NCI-H1694 (cell line): ENCODE measurements around the gene KDM4D.
"Not testable (repeated sequence)": the region's sequence is repeated elsewhere in the genome, so short reads cannot be mapped to it uniquely, and the experiment has no call there.

Experiments
- DNase-seq: peaks from one replicate; lab custom pipeline; 2025; lab: John Stamatoyannopoulos, UW

The KDM4D gene

DNA sequence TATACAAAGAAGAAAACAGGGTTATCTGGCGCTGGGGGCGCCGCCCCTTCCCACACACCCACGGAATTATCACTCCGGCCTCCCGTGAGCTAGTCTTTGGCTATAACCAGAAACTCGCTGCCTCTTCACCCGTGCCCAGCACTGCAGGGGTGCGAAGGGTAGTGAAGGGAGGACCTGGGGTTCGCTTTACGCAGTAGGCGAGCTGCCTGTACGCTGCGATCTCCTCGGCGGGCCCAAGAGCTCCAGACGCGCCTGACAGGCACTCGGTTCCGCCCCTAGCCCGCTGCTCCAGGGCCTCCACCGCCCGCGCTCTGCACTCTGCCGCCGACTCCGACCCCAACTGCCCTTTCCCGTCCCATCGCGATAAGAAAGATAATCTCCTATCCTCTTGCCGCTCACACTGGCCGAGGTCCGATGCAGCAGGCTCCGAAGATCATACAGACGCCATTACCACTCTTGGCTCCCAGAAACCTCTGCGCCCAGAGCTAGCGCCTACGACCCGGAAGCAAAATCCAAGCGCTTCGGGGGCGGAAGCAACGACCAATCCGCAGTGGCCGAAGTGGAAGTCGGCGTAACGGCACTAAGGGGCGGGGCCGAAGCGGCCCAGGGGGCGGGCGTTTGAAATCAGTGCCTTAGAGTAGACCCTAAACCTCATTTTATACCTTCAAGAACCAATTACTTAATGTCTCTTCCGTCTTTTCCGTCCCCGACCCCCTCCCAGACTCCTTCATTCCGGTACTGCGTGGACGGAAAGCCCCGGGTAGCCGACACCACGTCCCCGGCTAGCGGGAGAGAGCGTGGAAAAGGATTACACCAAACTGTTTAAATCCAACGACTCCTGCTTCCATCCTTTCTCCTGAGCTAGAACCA lies at the start of gene KDM4D, which contains the start of gene CWC15:
KDM4D (plus strand) TSS at position 611 of the 870 bp plus-strand sequence. CDS start 23,664 bp downstream, outside the sequence.
CWC15 (minus strand) TSS at position 458 of the 870 bp plus-strand sequence. CDS start 1,371 bp downstream, outside the sequence.
- DNase-seq: peak; percentile 52

DNA sequence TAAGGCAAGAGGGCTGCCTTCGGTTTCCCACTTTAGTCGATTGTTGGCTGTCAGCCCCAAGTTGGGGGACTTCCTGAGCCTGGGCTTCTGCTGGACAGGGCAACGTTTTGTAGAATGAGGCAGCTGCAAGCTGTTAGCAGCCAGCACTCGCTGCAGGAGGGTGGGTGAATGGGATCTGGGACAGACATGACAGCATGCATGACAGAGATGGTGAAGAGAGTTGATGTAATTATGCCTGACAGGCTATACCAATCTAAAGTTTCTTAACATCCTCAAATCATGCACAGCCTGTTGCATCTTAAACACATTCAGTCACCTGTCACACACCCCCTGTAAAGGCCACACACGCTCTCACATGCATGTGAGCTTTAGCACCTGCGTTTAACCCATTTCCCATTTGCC lies 49.3 kb upstream of the KDM4D start:
- no peak for DNase-seq

DNA sequence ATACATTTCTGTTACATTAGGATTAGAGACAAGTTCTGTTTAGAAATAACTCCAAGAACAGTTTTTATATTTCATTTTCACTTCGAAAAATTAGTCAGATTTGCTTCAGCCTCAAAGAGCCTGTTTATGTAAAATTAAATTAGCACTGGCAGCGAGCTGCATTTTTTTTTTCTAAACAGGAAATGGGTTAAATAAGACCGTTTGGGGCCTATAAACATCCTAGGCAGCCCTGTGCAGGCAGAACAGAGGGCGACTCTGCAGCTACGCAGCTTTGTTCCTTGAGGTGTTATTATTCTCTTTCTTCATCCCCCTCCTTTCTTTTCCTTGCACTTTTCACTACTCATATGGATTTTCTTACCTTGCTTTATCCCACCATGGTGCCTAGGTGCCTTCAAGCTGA lies 48.9 kb upstream of the KDM4D start:
- DNase-seq: no peak

DNA sequence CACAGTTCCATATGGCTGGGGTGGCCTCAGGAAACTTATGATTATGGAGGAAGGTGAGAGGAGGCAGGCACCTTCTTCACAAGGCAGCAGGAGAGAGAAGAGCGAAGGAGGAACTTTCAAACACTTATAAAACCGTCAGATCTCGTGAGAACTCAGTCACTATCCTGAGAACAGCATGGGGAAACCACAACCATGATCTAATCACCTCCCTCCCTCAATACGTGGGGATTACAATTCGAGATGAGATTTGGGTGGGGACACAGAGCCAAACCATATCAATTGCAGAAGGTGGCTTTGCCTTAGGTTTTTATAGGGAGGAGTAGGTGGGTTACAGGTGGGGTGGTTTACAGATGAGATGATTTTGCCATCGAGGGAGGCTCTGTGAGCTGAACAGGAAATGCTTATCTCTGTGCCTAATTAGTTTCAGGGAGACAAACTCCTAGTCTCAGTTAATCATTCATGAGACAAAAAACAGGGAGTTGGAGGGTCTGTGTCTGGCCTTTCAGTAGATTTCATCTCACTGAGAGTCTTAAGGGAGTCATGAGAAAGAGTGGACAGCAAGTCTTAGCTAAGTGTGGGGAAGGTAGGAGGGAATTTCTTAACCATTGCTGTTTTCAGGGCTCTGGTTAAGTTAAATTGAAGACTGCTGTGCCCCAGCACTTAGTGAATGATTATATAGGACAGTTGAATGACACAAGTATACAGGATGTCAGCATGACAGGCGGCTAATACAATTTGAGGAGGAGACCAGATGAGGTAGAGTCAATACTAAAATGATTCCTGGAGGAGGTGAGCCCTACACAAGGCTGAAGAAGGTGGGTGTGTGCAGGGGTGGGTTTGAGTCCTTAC lies 47.9 kb upstream of the KDM4D start:
- DNase-seq: no peak

DNA sequence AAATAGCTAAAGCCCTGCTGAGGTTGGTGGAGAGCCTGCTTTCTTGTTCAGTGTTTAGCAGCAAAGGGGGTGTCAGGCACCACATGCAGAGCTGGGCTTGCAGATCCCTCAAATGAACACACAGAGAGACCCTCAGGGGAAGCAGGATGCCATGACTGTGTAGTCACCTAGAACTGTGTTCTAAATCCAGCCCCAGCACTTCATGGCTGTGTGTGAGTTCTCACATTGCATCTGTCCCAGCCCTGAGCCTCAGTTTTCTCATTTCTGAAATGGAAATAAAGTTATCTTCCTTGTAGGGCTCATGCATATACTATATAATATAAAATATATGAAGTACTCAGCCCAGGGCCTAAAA lies 47.3 kb upstream of the KDM4D start:
- DNase-seq: no peak

DNA sequence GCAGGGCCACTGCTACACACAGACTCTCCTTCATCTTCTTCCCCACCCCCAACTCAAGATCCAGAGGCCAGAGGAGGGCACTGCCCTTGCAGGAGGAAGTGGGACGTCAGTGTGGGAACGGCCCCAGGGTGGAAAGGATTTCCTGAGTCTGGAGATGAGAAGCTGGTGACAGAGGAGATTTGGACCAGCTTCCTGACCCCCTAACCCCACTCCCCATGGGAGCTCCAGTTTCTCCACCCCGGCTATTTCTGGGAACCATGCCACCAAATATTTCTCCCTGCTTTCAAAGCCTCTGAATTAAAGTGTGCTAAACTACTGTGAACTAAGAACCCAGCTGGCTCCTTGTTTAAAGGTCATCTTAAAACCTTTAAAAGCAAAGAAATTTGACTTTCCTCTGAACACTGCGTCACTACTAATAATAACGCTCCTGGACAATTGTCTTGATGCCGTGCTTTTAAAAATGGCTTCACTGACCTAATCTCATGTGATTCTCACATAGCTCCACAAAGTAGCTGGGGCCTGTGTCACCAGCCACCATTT lies 46.7 kb upstream of the KDM4D start:
- DNase-seq: no peak

DNA sequence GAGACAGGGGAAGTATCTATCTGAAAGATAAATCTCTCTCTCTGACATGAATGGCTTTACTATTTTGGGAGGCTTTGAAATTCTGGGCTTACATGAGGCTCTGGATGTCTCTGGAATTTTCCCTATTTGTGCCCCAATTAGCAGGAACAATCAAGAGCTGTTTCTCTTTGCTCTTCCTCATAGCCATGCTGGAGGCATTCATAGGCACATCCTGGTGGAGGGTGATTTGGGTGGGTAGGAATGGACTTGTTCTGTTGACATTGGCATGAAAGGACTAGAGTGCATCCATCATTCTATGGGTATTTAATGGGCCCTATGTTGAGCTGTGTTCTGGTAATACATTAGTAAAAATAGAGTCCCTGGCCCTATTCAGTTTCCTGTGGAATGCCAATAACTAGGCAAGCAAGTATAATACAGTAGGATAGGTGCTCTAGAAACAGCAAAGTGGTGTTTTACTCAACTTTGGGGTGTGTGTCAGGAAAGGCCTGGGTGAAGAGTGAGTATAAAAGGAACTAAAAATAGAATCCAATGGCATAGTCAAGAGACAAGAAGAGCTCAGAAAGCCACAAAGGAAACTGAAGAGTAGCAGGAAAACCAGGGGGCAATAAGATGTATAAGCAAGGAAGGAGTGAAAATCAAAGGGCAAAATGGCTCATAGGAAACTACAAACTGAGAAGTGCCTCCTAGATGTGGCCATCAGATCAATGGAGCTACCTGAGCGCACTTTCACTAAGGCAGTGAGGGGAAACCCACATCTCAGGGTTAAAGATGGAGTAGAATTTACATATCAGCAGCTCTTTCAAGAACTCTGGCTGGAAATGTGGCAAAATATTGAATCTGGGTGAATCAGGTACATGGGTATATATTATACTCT lies 45.2 kb upstream of the KDM4D start:
- no peak for DNase-seq

DNA sequence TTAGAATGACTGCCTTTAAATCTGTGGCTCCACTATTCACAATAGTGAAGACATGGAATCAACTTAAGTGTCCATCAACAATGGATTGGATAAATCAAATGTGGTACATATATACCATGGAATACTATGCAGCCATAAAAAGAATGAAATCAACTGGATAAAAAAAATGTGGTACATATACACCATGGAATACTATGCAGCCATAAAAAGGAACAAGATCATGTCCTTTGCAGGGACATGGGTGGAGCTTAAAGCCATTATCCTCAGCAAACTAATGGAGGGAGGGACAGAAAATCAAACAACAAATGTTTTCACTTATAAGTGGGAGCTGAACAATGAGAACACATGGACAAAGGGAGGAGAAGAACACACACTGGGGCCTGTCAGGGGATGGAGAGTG lies 41.4 kb upstream of the KDM4D start:
- DNase-seq: not testable (repeated sequence)

DNA sequence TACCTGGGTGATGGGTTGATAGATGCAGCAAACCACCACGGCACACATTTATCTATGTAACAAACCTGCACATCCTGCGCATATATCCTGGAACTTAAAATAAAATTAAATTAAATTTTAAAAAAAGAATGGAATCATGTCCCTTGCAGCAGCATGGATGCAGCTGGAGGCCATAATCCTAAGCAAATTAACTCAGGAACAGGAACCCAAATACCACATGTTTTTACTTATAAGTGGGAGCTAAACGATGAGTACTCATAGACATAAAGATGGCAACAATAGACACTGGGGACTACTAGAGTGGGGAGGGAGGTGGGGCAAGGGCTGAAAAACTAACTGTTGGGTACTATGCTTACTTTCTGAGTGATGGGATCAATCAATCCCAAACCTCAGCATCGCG lies 41.0 kb upstream of the KDM4D start:
- DNase-seq: no peak

DNA sequence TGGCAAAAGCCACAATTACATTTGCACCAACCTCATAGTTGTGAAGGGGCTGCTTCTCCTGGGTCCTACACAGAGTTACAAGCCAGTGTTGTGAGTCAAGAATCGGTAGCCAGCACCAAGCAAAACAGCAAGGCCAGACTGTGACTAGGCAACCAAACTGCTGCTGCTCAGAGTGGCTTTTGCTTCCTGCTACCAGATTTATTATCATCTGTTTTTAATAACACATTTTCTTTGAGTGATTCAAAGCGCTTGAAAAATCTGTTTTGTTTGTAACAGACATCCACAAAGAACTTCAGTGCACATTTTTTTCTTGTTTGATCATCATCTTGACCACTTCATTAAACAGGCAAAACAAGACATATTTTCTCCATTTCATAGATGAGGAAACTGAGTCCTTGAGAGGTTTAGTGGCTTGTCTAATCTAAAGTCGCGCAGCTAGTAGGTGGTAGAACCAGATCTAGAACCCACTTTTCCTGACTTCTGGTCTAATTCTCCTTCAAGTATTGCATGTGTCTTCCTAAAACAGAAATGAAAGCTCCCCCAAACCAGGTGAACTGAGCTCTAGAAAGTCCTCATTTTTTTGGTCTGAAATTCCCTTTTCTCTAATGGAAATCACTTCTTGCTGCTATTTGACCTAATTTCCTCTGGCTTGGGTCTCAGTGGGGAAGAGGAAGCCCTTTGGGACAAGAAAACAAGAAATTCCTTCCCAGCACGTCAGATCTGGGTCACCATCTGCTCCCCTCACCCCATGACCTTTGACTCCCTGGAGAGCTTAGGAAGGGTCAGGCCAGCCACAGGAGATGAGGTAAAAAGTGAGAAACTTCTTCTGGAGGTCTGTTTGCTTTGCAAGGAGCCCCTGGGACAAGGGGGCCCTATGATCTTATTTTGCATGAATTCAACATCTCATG lies 40.0 kb upstream of the KDM4D start:
- DNase-seq: no peak

DNA sequence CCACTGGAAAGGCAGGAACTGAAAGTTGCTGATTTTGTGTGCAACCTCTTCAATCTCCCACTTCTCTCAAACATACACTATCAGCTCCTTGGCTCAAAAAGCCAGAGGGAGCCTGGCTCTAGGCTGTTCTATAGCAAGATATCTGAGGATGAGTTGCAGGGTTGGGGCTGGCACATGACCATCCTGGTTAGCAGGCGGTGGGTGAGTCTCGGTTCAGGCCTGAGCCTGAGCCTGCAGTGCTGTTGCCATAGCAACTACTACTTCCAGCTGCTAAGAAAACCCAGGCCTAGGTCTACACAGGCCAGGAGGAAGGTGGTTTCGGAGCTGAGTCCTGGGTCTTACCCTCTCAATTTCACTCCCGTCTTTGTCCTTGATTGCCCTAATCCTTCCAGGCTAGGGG lies 39.1 kb upstream of the KDM4D start:
- no peak for DNase-seq

DNA sequence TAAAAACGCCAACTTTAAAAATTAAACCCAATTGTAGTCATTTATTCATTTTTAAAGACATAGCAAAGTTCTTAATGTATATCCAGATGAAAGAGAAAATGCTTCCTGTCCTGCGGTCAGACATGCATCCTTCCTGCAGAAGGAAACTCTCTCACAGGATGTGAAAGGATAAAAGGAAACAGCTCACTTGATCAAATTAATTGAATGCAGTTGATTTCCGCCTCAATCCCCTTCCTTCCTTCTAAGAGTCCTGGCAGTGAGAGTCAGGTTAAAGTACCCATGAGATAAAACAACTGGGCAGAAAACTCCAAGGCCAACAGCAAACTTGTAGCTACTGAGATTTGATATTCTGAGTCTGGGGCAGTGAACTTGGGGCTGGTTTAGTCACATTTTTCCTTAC lies 38.7 kb upstream of the KDM4D start:
- no peak for DNase-seq

DNA sequence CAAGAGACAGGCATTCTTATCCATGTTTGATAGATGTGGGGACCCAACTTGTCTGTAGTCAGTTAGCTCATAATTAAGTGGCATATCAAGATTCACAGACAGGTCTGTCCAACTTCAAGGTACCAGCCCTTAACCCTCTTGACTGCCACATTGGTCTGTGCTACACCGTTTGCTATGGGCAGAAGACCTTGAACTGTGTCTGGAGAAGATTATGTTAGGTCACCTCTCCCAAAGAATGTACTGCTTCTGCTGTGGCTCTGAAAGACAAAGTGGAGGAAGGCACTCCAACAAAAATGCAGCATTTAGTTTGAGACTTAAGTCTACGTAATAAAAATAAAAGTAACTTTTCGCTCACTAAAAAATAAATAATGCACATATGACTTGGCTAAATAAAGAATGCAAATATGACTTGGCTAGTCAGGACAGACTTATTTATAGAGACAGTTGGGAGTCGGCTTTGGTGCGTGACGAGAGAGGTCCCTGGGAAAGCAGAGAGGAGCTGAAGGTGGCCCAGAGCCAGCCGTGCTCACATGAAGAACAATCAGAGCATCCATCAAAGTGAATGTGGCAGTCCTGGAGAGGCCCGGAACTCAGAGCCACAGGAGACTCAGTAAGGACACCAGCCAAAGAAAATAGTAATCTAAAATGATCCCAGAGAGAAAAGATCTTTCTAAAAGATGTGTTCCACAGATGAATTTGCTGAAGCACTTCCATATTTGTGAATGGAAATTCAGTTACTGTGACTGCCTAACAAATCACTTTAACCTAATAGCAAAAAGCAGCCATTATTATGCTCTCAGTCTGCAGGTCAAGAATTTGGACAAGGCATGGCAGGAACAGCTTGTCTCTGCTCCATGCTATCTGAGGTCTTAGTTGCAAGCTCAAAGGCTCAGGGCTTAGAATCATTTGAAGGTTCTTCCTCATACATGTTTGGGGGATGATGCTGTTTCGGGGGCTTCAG lies 35.1 kb upstream of the KDM4D start:
- DNase-seq: no peak

DNA sequence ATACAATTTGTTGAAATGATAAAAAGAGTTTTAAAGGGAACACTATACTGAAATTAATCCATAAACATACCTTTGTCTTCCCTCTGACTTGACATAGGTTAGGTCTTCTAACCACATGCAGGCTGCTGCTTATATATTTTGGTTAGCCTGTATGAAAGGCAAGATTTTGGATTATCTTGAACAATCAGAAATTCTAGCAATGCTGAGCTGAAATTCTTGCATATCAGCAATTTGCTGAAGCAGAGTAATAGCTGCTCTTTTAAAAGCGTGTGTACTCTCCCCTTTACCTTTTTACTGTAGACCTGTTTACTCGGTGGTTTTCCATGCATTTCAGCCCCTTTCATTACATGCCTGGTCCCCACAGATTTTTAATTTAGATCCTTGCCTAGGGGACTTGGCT lies 34.2 kb upstream of the KDM4D start:
- DNase-seq: no peak

DNA sequence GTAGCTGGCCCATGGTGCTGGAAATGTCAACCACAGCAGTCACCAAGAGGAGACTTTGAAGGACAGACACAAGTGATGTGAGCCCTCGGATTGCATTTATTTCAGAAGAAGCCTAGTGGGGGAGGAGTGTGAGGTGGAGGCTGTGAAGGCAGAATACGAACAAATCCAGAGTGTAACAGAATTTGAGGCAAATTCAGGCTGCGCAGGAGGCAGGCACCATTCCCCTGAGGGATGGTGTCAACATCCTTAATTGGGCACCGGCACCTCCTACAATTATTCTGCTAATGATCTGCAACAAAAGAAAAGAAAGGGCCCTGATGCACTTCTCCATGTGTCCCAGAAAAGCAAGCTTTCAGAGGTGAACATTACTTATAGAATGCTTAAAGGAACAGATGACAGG lies 32.4 kb upstream of the KDM4D start:
- DNase-seq: no peak

DNA sequence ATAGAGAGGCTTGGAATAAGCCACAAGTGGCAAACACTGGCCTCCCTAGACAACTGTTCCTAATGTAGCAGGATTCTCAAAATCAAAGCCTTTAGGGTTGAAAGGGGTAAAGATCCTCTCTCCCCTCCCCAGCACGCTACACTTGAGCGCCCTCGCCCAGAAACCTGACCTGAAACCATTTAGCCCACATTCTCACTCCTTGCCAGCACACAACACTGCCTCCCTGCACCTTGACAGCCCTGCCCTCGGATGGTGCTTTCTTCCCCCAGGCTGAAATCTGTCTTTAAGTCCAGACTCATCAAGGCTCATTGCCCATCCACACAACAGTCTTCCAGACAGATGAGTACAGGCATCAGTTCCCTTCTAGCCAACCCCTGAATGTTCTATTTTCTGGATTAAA lies 26.7 kb upstream of the KDM4D start:
- no peak for DNase-seq

DNA sequence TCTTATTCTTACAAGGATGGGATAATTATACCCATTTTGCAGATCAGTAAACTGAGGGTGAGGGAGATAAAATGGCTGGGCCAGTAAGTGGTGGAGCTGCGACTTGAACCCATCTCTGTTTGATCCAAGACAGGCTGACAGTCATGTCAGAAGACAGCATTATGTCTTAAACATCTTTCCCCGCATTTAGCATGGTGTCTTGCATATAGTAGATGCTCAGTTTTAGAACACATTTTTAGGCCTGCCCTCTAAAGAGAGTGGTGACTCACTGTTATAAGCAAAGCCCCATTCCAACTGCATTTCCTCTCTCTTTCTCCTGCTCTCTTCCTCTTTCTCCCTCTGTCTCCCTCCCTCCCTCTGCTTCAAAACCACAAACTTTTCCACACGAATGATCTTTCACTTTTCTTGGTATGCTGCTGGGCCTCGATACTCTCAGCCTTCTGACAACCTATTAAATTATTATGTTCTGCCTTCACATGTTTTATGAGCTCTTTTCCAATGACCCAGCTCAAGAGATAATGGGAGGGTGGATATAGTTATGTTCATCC lies 25.4 kb upstream of the KDM4D start:
- DNase-seq: no peak

DNA sequence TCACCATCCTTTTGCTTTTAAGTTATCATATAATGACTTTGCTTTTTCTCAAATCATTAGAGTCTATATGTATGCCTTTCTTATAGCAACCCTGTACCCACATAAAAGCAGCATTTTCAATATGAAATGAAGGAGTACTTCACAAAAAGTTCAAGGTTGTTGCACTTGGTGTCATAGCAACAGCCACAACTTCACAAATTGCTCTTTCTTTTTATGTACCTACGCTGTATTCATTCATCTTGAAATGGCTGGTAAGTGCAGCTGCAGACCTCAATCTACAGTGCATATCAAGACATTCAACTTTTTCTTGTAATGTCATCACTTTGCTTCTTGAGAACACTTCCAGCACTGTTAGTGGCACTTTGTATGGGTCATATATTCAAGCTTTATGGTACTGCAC lies 18.8 kb upstream of the KDM4D start:
- DNase-seq: no peak

DNA sequence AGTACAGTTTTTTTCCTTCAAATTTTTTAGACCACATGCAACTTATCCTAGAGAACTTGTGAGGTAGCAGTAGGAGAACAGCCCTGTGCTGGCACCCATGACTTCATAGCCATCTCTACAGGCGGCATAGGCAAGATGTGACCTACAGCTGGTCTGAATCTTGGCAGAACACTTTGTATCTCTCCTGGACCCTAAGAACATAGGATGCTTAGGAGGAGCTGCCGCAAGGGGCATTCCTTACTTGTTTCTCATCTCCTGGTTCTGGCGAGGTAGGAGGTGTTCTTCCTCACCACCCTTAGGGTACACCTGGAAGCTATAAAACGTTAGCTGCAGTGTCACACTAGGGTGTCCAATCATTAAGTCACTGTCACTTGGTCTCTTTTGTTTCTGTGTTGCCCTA lies 16.5 kb upstream of the KDM4D start:
- no peak for DNase-seq
